ENCODE measurements around the gene MGAT4A.
"Not testable (repeated sequence)": the region's sequence is repeated elsewhere in the genome, so short reads cannot be mapped to it uniquely, and the experiment has no call there.

The MGAT4A gene

GRCh38 chr2:98728088-98728718, 2.7 kb downstream of the MGAT4A start:
- not testable (repeated sequence) for DNase-seq

- DNase-seq: no peak
Measured at GRCh38 chr2:98727369-98728087, 3.4 kb downstream of the MGAT4A start.

GRCh38 chr2:98726735-98727368, 4.1 kb downstream of the MGAT4A start:
- DNase-seq: no peak

GRCh38 chr2:98726205-98726604, 4.7 kb downstream of the MGAT4A start:
- no peak for DNase-seq

- DNase-seq: no peak
Measured at GRCh38 chr2:98720286-98720685, 10.6 kb downstream of the MGAT4A start.

GRCh38 chr2:98717621-98718020, 13.3 kb downstream of the MGAT4A start:
- no peak for DNase-seq

- no peak for DNase-seq
Measured at GRCh38 chr2:98716786-98717185, 14.1 kb downstream of the MGAT4A start.

- DNase-seq: no peak
Measured at GRCh38 chr2:98715812-98716451, 15.0 kb downstream of the MGAT4A start.

- DNase-seq: no peak
Measured at GRCh38 chr2:98713332-98714015, 17.5 kb downstream of the MGAT4A start.

GRCh38 chr2:98712145-98712544, 18.8 kb downstream of the MGAT4A start:
- no peak for DNase-seq

GRCh38 chr2:98711506-98711905, 19.4 kb downstream of the MGAT4A start:
- no peak for DNase-seq

GRCh38 chr2:98710734-98711133, 20.2 kb downstream of the MGAT4A start:
- DNase-seq: no peak

GRCh38 chr2:98709535-98709934, 21.4 kb downstream of the MGAT4A start:
- no peak for DNase-seq

GRCh38 chr2:98708396-98709186, 22.3 kb downstream of the MGAT4A start:
- DNase-seq: no peak

- no peak for DNase-seq
Measured at GRCh38 chr2:98706591-98706990, 24.3 kb downstream of the MGAT4A start.

- no peak for DNase-seq
Measured at GRCh38 chr2:98705333-98705617, 25.7 kb downstream of the MGAT4A start.

GRCh38 chr2:98704499-98705332, 26.2 kb downstream of the MGAT4A start:
- DNase-seq: no peak

GRCh38 chr2:98703738-98704137, 27.2 kb downstream of the MGAT4A start:
- DNase-seq: no peak

GRCh38 chr2:98702858-98703620, 27.9 kb downstream of the MGAT4A start:
- DNase-seq: no peak

GRCh38 chr2:98702127-98702802, 28.7 kb downstream of the MGAT4A start:
- no peak for DNase-seq

Measured in activated gamma-delta T cell treated with Interleukin-2 at 50 U/mL for 16 hours (primary cell).